GM18867 (cell line): ENCODE measurements around the gene CEP85.
"Not testable (repeated sequence)": the region's sequence is repeated elsewhere in the genome, so short reads cannot be mapped to it uniquely, and the experiment has no call there.

ENCODE experiments used
- ATAC-seq: cut with Tn5 transposase; IDR thresholded peaks from one replicate; pipeline ENCODE4 v1.9.1; 2021; ENCODE audit warnings: mild to moderate bottlenecking, moderate library complexity; ENCODE audit not compliant: unreplicated experiment

Gene CEP85

GRCh38 chr1:26220199-26220912 is 13.6 kb upstream of the CEP85 start:
- no peak for ATAC-seq

- ATAC-seq: no peak
Observed at GRCh38 chr1:26221094-26221493, 12.9 kb upstream of the CEP85 start.

- no peak for ATAC-seq
Observed at GRCh38 chr1:26224606-26225005, 9.4 kb upstream of the CEP85 start.

- ATAC-seq: no peak
Observed at GRCh38 chr1:26225033-26225831, 8.8 kb upstream of the CEP85 start.

DNA sequence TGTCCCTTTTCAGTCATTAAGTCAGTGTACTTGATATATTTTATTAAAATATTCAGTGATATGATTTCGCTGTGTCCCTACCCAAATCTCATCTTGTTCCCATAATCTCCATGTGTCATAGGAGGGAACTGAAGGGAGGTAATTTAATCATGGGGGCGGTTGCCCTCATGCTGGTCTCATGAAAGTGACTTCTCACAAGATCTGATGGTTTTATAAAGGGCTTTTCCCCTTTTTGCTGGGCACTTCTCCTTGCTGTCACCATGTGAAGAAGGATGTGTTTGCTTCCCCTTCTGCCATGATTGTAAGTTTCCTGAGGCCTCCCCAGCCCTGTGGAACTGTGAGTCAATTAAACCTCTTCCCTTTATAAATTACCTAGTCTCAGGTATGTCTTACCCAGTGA is 3.3 kb upstream of the CEP85 start:
- ATAC-seq: not testable (repeated sequence)

GRCh38 chr1:26234644-26235370 is 807 bp downstream of the CEP85 start:
- no peak for ATAC-seq

DNA sequence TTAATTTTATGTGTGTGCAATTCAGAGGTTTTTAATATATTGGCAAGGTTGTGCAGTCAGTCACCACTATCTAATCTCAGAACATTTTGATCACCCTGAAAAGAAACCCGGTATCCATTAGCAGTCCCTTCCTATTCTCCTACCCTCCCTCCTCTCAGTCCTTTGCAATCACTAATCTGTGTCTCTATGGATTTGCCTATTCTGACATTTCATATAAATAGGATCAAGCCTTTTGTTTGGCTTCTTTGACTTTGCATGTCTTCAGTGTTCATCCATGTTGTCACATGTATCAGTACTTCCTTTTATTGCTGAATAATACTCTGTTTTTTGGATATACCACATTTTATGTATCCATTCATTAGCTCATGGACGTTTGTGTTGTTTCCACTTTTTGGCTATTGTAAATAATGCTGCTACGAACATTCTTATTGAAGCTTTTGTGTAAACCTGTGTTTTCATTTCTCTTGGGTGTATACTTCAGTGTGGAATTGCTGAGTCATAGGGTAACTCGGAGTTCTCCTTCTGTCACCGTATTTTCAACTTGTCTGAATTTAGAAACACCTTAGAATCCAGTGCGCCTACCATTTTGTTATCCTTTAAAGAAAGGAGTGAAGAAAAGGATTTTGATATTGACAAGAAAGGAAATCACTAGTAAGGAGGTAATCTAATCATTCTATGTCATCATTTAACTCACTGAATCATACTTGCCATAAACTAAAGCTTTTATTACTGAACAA is 3.4 kb downstream of the CEP85 start:
- no peak for ATAC-seq

GRCh38 chr1:26239936-26240335 is 5.9 kb downstream of the CEP85 start:
- no peak for ATAC-seq

- ATAC-seq: no peak
Observed at GRCh38 chr1:26252718-26253117, 18.7 kb downstream of the CEP85 start.

GRCh38 chr1:26254404-26254803 is 20.4 kb downstream of the CEP85 start:
- no peak for ATAC-seq

DNA sequence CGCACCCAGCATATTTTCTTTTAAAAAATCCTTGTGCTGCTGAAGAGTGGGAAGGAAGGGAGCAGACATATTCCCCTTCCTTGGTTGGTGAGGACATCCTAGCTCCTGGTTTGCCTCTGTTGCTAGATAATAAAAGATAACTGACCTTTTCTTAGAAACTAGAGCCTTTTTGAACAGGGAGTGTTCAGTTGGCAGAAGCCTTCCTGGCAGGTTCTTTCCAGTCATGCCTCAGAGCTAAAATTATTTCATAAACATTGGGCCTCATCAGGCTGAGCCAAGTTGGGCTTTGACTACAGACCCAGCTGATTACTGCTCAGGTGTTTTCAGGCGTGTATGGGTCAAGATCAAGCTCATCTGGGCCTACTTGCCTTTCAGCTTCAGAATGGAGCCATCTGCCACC is 23.2 kb downstream of the CEP85 start:
- no peak for ATAC-seq

DNA sequence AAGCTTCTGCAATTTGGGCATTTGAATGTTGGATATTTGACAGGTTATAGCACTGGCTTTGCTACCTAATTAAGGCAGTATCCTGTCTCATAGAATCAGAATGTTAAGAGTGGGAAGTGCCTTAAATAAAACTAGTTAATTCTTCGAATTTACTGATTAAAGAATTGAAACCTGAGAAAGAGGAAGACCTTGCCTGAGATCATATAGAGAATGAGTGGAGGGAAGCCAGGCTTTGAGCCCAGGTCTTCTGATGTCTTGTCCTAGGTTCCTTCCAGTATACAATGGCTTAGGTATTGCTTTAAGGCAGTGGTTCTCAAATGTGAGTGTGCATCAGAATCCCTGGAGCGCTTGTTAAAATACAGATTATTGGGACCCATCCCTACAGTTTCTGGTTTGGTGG is 25.0 kb downstream of the CEP85 start:
- ATAC-seq: no peak

- no peak for ATAC-seq
Observed at GRCh38 chr1:26259578-26259977, 25.6 kb downstream of the CEP85 start.

DNA sequence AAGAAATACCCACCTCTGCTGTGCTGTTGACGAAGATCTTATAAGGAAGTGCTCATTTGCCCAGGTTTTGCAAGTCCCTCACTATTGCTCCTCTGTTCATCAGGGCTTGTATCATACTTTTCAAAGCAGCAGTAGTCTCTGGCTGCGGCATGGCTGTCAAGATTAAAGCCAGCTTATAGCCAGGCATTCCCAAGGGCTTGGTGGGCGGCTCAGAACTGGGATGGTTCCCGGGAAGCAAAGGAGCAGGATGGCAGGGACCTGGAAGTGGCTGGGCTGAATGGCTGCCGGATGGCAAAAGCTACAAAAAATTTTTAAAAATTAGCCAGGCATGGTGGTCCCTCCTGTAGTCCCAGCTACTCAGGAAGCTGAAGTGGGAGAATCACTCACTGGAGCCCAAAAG is 29.2 kb downstream of the CEP85 start:
- no peak for ATAC-seq

DNA sequence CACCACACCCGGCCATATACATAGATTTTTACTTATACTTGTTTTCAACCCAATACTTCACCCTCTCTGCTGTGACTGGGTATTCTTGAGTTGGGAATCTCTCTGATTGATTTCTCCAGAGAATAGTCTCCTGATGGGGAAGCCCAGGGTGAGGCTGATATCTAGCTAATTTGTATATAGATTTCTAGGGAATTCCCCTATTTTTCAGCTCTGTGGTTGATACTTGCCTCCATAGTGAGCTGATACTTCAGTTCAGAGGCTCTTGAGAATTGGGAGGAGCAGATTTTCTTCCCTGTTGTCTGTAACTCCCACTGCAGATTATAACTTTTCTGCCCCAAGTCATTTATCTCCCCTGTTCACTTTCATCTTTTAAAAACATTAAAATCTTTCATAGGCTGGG is 31.4 kb downstream of the CEP85 start:
- no peak for ATAC-seq

- ATAC-seq: no peak
Observed at GRCh38 chr1:26268290-26269197, 34.5 kb downstream of the CEP85 start.

DNA sequence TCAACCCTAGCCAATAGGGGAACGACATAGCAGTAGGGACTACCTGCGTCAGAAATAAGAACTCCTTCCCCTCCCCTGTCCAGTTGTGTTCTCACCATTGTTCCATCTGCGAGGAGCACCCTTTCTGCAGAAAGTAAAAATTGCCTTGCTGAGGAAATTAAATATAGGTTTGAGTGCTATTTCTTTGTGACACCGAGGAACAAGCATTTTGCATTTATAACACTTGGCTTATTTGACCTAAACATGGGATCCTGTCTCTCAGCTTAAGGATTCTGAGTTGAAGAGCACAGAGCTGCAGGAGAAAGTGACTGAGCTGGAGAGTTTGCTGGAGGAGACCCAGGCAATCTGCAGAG is 35.2 kb downstream of the CEP85 start:
- no peak for ATAC-seq

GRCh38 chr1:26274801-26275425 is 40.9 kb downstream of the CEP85 start:
- ATAC-seq: no peak

DNA sequence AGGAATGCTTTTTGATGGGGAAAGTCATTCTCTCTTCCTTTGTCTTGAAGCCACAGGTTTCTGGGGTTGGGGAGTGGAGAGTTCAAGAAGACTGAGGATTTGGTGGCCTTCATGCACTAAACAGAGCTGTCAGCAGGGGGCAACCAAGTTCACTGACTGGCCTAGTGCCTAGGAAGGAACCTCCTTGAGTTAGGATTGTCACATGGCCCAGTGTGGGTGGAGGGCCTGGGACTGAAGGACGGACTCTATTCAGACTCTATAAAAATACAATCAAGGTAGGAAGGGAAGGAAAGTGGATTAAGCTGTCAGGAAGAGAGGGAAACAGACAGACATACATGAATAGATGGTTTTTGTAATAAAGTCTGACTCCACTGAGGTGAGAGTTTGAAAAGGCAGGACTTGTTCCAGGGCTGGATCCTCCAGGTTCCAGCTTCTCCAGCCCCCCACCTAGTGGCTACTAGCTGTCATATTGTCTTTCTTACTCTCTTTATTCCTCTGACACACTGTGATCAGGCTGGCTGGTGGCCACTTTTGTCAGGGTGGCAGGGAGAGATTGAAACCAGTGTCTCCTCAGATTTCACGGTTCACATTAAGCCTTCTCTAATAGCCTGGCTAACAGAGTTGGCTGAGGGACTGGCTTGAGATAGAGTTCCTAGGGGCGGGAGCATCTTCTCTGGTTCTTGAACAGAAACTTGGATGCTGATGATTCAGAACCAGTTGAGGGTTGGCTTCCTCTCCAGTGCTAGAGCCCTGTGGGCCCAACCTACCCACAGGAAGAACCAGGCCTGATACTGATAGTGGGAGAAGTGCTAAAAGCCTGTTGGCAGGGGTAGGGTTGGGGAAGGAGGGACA is 41.8 kb downstream of the CEP85 start:
- ATAC-seq: no peak
